GM21619 (cell line): Measurements from ENCODE around the gene KCNT1.

Source experiments
- ATAC-seq: cut with Tn5 transposase; IDR thresholded peaks from one replicate; pipeline ENCODE4 v1.9.1; 2021; ENCODE audit not compliant: unreplicated experiment

Gene KCNT1

DNA sequence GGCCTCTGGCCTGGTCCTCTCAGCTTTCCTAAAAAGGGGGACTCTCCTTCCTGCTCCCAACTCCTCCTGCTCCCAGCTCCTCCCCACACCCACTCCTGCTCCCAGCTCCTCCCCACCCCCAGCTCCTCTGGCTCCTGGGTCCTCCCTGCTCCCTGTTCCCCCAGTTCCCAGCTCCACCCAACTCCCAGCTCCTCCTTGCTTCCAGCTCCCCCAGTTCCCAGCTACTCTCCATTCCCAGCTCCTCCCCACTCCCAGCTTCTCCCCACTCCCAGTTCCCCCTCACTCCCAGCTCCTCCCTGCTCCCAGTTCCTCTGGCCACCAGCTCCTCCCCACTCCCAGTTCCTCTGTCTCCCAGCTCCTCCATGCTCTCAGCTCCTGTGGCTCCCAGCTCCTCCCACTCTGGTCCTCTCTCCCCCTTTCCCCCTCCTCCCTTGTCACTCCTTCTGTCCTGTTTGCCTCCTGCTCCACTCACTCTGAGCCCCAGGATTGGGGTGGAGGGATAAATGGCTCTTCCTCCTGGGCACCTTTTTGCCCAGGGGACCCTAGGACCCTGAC, 75.7 kb downstream of the KCNT1 start:
- no peak for ATAC-seq

DNA sequence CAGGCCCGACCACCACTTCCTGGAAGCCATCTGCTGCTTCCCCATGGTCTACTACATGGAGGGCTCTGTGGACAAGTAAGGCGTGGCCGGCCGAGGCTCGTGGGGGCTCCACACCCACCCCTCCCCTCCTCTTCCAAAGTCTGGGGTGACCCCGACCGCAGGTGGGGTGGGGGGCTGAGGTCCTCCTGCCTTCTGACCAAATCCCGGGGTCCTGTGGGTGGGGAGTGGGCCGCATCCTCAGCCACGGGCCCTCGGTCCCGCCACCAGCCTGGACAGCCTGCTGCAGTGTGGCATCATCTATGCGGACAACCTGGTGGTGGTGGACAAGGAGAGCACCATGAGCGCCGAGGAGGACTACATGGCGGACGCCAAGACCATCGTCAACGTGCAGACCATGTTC, 76.4 kb downstream of the KCNT1 start:
- no peak for ATAC-seq

DNA sequence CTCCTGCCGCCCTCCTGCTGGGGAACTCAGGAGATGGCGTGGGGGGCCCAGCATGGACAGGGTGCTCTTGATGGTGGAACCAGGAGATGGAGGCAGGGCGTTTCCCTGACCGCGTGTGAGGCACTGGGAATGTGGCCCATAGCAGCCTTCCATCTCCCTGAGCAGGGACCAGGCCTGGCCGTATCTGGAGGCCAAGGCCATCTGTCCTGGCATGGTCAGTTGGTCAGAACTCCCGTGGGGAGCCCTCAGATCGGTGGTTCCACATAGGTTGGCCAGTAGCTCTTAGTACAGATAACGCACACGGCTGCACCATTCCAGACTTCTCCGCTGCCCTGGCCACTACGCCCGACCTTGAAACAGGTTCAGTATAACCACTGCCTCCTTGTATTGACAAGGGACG, 77.6 kb downstream of the KCNT1 start:
- ATAC-seq, result no peak

DNA sequence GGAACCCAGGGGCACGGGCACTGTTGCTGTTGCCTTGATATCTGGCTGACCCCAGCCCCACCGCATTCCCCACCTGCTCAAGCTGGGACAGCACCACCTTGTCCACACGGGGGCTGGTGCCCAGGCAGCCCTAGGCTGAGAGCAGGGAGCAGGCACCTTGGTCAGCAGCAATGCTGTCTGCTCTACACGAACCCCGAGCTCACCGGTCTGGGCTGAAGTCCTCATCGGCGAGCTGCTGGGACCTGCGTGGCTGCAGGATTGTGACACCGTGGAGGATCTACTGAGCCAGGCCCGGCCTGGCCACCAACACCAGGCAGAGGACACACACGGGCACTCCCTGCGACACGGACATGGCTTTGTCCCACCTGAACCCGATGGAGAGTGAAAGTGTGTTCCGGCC, 78.1 kb downstream of the KCNT1 start:
- ATAC-seq, result no peak

DNA sequence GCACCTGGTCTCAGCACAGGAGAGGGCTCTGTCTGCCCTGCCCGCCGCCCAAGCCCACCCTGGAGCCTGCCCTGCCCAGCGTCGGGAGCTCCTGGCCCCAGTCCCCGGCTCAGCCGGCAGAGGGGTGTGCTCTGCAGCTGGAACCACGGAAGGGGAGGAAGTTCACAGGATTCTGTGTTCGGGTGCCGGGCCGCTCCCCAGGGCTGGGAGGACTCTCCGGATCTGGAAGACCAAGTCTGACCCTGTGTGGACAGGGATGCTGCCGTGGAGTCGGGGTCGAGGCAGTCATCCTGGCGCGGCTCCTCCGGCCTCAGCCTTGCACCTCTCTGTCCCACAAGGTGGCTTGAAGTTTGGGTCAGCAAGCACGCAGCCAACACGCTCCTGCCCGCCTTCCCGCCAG, 78.6 kb downstream of the KCNT1 start:
- no peak for ATAC-seq

DNA sequence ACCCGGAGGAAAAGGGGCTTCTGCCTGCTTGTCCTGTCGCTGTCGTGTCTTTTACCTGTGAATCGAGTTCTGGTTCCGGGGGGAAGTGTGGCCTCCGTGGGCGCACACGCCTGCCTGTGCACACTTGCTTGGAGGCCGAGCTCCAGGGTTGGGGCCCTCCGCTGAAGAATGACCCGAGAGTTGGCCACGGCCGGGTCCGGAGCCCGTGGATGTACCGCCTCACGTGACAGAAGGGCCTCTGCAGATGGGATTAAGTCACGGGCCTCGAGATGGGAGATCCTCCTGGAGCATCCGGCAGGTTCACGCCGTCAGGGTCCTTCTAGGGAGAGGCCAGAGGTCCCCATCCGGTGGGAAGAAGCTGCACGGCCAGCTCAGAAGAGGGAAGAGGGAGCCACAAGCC, 81.0 kb downstream of the KCNT1 start:
- no peak for ATAC-seq

DNA sequence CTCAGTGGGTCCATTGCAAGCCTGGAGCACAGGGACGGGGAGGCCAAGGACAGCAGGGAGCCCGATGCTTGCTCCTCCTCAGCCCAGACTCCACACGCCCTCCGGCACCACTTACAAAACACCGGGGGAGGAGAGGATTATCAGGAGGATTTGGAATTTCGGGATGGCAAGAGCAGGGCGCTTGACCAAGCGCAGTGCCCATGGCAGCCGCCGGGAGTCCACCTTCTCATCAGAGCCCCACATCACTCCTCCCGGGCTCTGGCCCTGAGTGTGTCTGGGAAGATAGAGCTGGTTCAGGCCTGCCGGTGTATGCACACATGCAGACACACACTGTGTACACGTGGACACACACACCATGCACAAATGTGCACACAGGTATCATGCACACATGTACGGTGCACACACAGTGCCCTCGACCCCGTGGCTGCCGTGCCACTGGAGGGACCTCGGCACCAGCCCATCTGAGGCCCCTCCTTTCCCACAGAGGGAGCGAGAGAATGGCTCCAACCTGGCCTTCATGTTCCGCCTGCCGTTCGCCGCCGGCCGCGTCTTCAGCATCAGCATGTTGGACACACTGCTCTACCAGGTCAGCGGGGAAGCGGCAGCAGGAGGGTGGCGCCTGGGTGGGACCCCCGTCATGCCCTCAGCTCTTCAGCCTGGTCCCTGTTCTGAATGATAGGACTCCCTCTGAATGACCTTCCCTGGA, 81.7 kb downstream of the KCNT1 start:
- ATAC-seq, result no peak

DNA sequence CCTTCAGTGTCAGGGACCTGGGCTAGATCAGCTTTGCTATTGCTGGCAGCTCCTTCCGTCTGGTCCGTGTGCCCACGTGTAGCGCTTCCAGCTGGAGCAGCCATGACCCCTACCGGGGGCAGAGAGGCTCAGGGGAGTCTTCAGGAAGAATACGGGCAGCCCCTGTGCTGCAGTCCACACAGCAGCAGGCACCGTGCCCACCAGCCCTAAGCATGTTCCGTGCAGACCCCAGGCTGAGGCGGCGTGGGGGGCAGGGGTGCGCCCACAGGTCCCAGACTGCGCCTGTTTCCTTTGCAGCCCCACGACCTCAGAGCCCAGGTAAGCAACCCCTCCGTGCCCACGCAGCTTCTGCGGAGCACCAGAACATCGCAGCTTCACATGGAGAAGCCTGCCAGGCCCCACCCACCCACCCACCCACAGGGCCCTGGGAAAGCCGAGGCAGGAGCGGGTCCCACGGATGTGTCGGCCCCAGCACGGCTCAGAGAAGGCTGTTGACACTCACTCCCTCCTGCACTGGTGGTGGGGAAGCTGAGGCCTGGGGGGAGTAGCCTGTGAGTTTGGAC, 83.1 kb downstream of the KCNT1 start:
- no peak for ATAC-seq

DNA sequence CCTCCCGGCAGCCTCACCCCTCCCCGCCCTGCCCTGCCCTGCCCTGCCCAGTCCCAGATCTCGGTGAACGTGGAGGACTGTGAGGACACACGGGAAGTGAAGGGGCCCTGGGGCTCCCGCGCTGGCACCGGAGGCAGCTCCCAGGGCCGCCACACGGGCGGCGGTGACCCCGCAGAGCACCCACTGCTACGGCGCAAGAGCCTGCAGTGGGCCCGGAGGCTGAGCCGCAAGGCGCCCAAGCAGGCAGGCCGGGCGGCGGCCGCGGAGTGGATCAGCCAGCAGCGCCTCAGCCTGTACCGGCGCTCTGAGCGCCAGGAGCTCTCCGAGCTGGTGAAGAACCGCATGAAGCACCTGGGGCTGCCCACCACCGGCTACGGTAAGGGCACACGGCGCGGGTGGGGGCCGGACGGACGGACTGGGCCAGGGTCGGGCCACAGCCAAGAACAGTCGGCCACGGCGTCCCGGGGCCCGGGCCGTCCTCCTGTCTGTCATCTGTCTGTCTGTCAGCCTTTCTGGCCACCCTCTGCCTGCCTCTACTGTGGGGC, 84.2 kb downstream of the KCNT1 start:
- ATAC-seq, result no peak

DNA sequence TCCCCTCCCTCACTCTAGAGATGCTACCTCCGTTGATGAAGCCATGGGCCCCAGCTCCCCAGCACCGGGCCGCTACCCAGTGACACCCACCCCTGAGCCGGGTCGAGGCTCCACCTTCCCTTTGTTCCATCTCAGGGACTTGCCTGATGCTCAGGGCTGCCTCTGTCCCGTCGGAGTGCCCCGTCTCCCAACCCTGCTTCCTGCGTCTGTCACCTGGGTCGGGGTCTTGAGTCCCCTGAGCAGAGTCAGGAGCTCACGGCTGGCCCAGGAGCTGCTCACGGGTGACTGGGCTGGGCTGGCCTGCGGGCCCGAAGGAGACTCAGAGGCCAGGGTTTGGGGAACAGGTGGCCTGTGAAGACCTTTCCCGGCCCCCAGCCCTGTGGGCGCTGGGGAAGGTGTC, 85.3 kb downstream of the KCNT1 start:
- no peak for ATAC-seq

DNA sequence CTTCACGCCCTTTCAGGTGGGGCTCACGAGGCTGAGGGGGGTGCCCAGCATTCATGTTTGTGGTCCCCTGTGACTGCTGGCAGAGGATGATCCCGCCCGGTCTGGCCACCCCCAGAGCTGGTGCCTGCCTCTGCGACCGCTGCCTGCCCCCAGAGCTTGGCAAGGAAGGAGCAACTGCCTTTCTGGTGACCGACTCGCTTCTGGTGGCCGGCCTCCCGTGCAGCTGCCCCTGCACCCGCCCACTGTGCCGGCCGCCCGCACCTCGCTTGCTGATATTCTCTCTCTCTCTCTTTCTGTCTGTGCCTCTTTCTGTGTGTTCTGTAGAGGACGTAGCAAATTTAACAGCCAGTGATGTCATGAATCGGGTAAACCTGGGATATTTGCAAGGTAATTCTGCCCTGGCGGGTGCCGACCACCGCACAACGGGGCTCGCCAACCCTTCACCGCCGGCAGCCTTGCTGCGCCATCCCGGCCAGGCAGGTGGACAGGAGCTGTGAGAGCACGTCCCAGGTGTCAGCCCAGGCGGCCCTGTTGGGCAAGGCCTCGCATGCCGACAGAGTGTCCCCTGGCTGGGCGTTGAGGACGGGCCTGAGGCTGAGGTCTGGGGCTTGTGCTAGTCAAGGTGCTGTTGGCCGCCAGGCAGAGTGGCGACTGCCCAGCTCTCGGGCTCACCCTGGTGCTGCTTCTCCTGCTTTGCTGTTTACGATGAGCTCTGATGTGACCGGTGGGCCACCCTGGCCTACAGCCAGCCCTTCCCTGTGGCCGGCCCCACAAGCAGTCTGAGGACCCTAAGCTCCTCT, 86.0 kb downstream of the KCNT1 start:
- ATAC-seq, result no peak

DNA sequence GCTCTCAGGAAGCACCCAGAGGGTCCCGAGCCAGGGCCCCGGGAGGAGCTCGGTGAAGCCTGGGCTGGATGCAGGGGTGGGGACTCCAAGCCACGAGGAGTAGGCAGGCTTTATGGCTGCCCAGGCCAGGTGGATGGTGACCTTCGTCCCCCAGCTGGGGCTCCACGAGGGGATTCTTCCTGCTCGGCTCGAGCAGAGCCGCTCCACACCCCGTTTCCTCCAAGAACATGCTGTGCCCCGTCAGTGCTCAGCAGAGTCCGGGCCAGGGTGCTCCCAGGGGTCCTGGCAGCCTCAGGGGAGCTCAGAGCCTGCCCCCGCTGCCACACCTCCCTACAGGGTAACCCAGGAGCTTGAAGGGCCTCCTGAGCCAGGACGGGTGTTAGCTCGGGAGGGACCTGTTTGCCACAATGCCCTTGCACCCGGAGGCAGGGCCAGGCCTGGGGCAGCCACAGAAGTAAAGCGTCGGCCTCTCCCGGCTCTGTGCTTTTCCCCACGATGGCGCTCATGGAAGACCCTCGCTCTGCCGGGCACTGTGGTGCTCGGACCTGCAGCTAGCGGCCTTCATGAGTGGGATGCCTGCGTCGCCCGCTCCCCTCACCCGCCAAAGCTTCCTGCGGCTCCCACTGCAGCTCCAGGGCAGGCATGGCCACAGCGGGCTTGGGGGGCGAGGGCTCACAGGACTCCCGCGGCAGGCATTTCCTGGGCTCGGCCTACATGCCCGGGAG, 86.8 kb downstream of the KCNT1 start:
- ATAC-seq, result no peak

DNA sequence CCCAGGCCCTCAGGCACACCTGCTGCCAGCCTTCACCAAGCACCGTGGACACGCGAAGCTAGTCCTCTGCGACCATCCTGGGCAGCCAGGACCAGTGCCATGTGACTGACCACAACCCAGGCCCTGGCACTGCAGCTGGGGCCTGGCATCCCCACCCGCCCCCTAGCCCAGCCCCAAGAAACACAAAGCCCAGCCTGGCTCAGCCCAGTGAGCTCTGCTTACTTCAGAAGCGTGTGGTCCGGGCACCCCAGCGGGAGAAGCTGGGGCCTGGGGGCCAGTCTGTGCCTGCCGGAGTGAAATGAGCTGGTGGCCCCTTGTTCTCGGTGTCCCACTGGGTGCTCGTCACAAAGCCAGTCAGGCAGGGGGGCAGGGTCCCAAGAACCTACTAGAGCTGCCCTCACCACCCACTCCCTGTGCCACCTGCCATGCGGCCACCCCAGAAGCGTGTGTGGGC, 87.9 kb downstream of the KCNT1 start:
- ATAC-seq, result no peak

DNA sequence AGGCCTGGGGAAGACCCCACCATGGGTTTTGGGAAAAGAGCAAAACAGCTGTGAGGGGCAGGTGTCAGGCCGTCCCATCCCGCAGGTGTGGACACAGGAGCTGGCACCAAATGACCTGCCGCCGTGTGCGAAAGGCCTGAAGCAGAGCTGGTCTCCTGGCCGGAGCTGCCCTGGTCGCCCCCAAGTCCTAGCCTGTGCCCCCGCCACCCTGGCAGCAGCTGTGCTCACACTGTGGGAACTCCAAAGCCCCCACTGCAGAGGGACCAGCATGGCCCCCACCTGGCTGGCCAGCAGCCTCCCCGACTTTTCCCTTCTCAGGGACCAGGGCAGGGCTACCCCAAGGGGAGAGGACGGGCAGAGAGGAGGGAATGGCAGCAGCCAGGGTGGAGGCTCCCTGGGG, 88.4 kb downstream of the KCNT1 start:
- no peak for ATAC-seq

DNA sequence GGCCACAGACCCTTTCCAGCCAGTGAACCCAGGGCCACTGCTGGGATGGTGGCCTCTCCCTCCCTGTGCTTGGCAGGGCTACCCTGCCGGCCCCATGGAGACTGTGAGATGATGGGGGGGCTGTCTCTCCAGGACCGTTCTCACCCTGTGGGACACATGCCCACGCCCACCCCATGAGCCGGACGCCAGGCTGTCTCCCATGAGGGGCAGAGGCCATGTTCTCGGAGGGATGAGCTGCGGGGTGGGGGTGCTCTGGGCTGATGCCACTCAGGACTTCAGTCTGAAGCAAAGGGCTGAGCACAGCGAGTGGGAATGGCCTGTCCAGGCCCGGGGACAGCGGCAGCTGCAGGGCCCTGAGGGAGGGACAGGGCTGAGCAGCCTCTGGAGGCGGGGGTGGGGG, 88.9 kb downstream of the KCNT1 start:
- ATAC-seq, result no peak

DNA sequence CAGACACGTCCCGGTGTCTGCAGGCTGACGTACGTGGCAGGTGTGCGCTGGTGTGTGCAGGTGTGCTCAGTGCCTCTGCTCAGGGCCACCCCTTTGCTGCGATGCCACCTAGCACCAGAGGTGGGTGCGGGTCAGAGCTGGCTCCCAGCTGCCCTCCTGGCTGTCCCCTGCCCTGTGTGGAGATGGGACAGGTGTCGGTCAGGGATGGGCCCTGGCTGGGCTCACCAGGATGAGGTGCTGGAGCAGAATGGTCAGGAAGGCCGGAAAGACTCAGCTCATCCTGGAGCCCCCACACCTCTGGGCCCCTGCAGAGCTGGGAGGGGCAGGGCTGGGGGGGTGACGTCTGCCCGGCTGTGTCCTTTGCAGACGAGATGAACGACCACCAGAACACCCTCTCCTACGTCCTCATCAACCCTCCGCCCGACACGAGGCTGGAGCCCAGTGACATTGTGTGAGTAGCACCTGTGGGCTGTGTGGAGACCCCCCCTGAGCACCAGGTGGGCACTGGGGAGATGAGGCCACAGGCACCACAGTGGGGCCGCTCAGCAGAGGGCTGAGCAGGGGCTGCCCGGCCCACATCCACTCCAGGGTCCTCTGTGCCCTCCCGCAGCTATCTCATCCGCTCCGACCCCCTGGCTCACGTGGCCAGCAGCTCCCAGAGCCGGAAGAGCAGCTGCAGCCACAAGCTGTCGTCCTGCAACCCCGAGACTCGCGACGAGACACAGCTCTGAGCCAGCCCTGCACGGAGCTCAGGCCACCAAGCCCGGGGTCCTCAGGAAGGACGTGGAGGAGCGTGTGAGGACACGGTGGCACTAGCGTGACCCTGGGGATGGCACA, 89.7 kb downstream of the KCNT1 start:
- no peak for ATAC-seq

DNA sequence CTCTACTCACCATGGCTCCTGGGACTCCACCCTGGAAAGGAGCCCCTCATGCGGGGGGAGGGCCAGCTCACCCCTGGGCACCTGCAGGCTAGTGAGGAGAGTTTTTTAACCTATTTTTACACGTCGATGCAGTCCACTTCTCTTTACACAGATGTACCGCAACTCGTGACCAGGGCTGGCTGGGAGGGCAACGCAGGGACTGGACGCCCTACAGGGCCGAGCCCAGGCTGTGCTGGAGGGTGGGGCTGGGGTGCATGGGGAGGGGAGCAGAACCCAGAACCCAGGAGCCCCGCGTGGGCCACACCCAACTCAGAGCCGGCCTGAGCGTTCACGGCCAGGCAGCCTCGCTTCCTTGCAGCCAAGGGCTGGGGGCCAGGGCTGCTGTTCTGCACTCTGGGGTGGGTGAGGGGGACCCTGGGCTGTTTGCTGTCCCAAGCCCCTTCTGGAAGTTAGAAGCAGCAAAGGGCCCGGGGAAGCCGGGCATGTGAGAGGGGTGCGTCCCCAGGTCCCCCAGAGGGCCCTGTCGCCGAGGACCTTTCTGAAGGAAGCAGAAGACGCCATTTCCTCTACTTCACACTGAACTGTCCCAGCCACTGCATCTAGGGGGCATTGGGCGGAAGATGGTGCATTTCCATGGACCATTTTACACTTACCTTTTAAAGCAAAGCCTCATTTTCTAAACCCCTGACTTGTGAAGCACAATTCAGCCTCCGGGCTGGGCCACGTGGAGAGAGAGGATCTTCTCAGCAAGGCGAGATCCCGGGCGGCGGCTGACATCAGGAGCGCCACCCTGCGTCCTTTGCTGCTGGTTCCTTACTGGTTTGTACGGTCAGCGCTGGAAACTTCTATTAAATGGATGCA, 90.5 kb downstream of the KCNT1 start:
- ATAC-seq, result no peak

DNA sequence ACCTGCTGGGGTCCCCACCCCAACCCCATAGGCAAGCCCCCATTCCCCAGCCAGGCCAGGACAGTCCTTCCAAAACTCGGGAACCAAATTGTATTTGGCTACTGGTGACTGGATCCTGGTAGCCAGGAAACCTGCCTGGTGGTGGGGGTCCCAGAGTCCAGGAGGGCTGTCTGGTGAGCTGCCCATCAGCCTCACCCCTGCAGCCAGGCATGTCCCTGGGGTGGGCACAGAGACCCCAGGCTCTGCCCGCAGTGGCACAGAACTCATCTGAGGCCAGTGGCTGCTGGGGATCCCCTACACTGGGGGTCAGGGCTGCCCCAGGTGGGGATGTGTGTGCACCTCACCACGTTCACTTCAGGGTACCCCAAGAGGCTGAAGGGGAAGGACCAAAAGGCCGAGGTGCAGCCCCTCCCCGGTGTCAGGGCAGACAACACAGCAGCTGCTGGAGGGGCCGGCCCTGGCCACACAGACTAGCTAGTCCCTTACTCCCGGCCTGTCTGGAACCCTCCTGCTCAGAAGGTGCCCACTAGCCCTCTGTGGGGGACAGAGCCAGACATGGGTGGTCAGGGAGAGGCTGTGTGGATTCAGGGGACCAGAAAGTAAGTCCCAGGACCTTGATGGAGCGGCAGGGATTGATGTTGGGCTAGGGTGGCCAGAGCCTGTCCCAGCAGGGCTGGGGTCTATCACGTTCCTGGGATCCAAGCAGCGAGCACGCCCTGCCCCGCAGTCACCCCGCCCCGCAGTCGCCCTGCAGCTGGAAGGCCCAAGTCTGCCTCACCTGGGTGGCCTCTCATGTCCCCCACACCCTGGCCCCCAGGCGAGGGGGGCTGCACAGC, 91.5 kb downstream of the KCNT1 start:
- no peak for ATAC-seq

DNA sequence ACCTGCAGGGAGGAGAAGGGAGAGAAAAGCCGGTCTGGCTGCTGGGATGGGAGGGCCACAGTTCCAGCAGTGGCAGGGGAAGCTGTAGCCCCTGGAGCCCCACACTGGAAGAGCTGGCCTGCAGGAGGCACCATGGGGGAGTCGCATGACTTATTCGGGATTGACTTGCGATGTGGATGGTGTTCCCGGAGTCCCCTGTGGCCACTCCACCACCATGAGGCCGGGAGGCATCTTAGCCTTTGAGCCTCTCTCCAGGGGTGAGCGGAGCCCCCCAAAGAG, 92.0 kb downstream of the KCNT1 start:
- ATAC-seq, result no peak
